H1 (cell line): ENCODE data around the gene OSTC. TPM values are rescaled to one million over a fixed set of nuclear protein-coding genes. Genes with fewer than 3 reads are reported as not detected.

Source experiments
- ASH2L ChIP-seq: fragments of 200-600, 300-600 bp; sonication (generic); IDR thresholded peaks from one replicate; pipeline ENCODE4 v1.7.1; 2017; ENCODE audit warnings: low read length
- CBX8 ChIP-seq: fragments of 300-800, 300-1000 bp; sonication (generic); IDR thresholded peaks from 2 replicates; pipeline ENCODE4 v1.7.1; 2016; ENCODE audit warnings: low read depth, low read length, borderline replicate concordance
- CHD1 ChIP-seq: IDR thresholded peaks from 2 replicates; pipeline ENCODE4 v1.6.1; 2012; ENCODE audit warnings: low read depth, low read length, improper control_type of control experiment
- EZH2 ChIP-seq: fragments of 200-600 bp; sonication (generic); IDR thresholded peaks from 2 replicates; pipeline ENCODE4 v1.7.1; 2012; ENCODE audit warnings: low read depth, mild to moderate bottlenecking, moderate library complexity, low read length, inconsistent platforms; ENCODE audit not compliant: severe bottlenecking
- JUN ChIP-seq: IDR thresholded peaks from 2 replicates; pipeline ENCODE4 v1.6.1; 2011; ENCODE audit warnings: low read depth, mild to moderate bottlenecking, improper control_type of control experiment, low read length
- KDM5A ChIP-seq: fragments of 200-600 bp; IDR thresholded peaks from 2 replicates; pipeline ENCODE4 v1.7.1; 2012; ENCODE audit warnings: mild to moderate bottlenecking, low read length, inconsistent platforms, mixed read lengths
- SAP30 ChIP-seq: fragments of 300-600 bp; sonication (generic); IDR thresholded peaks from 2 replicates; pipeline ENCODE4 v1.7.1; 2012; ENCODE audit warnings: low read length, moderate library complexity, mild to moderate bottlenecking, inconsistent platforms; ENCODE audit not compliant: insufficient read depth, insufficient replicate concordance
- SIN3A ChIP-seq, 2 experiments: IDR thresholded peaks in 1 of 2; conservative IDR thresholded peaks in 1 of 2; 2 replicates each; pipeline ENCODE4 v1.6.1; 2011 to 2012; ENCODE audit warnings: low read length in 2 of 2, improper control_type of control experiment in 1 of 2, low read depth in 1 of 2, mild to moderate bottlenecking in 1 of 2
- SP4 ChIP-seq: IDR thresholded peaks from 2 replicates; pipeline ENCODE4 v1.6.1; 2012; ENCODE audit warnings: low read length, inconsistent platforms
- USF2 ChIP-seq: IDR thresholded peaks from 2 replicates; pipeline ENCODE4 v1.6.1; 2011; ENCODE audit warnings: low read length, improper control_type of control experiment
- polyA plus RNA-seq, 7 experiments: library from polyadenylated mRNA; depleted of rRNA in 3 of 7; stranded (reverse) in 5 of 7; unstranded in 2 of 7; fragments of >200 nt in 5 of 7; fragments of 200-250 nt in 2 of 7; gene quantifications; 1 replicate in 5 of 7; 2 replicates in 1 of 7; 4 replicates in 1 of 7; pipeline versions ENCODE4 v1.2.1 to v1.2.3, GENCODE V29; 2011 to 2013; ENCODE audit warnings: missing spikeins in 2 of 7, mixed read lengths in 2 of 7
- total RNA-seq: library from RNA; stranded (reverse); fragmentation: NEBNext Ultra II Directional; extraction: Animal tissue kit (Norgen Biotek cat#: 25700); gene quantifications from 2 replicates; pipeline ENCODE4 v1.2.1, GENCODE V29; 2021
- TF ChIP-seq, protein P1 (sequence below): fragments of 300-600 bp; sonication (generic); IDR thresholded peaks from 2 replicates; pipeline ENCODE4 v1.7.1; 2012; ENCODE audit warnings: low read length, moderate library complexity, mild to moderate bottlenecking, inconsistent platforms; ENCODE audit not compliant: insufficient replicate concordance

Gene OSTC
- total and polyA plus RNA-seq, 2 of the 8 experiments (the other 6 are each of a cell fraction or from before 2014, with no cell fraction given): 165 to 176 TPM

DNA sequence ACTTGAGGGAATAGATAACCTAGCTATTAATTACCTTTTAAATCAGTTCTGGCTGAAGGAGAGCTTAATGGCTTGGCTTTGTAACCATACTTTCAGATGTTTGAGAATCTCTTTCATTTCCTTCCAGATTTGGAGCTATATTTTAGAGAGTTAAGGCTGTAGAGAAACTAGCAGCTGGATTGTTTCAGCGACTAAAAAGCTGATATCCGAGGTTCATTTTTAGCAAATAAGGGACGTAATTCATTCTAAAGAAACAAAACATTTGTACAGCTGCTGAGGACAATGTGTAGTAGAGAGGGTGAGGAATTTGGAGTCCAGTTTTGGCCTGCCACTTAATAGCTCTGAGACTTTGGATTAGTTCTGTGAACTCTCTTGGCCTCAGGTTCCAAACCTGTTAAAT is 12.2 kb downstream of the OSTC start (continued):
- TF ChIP-seq, protein P1, sequence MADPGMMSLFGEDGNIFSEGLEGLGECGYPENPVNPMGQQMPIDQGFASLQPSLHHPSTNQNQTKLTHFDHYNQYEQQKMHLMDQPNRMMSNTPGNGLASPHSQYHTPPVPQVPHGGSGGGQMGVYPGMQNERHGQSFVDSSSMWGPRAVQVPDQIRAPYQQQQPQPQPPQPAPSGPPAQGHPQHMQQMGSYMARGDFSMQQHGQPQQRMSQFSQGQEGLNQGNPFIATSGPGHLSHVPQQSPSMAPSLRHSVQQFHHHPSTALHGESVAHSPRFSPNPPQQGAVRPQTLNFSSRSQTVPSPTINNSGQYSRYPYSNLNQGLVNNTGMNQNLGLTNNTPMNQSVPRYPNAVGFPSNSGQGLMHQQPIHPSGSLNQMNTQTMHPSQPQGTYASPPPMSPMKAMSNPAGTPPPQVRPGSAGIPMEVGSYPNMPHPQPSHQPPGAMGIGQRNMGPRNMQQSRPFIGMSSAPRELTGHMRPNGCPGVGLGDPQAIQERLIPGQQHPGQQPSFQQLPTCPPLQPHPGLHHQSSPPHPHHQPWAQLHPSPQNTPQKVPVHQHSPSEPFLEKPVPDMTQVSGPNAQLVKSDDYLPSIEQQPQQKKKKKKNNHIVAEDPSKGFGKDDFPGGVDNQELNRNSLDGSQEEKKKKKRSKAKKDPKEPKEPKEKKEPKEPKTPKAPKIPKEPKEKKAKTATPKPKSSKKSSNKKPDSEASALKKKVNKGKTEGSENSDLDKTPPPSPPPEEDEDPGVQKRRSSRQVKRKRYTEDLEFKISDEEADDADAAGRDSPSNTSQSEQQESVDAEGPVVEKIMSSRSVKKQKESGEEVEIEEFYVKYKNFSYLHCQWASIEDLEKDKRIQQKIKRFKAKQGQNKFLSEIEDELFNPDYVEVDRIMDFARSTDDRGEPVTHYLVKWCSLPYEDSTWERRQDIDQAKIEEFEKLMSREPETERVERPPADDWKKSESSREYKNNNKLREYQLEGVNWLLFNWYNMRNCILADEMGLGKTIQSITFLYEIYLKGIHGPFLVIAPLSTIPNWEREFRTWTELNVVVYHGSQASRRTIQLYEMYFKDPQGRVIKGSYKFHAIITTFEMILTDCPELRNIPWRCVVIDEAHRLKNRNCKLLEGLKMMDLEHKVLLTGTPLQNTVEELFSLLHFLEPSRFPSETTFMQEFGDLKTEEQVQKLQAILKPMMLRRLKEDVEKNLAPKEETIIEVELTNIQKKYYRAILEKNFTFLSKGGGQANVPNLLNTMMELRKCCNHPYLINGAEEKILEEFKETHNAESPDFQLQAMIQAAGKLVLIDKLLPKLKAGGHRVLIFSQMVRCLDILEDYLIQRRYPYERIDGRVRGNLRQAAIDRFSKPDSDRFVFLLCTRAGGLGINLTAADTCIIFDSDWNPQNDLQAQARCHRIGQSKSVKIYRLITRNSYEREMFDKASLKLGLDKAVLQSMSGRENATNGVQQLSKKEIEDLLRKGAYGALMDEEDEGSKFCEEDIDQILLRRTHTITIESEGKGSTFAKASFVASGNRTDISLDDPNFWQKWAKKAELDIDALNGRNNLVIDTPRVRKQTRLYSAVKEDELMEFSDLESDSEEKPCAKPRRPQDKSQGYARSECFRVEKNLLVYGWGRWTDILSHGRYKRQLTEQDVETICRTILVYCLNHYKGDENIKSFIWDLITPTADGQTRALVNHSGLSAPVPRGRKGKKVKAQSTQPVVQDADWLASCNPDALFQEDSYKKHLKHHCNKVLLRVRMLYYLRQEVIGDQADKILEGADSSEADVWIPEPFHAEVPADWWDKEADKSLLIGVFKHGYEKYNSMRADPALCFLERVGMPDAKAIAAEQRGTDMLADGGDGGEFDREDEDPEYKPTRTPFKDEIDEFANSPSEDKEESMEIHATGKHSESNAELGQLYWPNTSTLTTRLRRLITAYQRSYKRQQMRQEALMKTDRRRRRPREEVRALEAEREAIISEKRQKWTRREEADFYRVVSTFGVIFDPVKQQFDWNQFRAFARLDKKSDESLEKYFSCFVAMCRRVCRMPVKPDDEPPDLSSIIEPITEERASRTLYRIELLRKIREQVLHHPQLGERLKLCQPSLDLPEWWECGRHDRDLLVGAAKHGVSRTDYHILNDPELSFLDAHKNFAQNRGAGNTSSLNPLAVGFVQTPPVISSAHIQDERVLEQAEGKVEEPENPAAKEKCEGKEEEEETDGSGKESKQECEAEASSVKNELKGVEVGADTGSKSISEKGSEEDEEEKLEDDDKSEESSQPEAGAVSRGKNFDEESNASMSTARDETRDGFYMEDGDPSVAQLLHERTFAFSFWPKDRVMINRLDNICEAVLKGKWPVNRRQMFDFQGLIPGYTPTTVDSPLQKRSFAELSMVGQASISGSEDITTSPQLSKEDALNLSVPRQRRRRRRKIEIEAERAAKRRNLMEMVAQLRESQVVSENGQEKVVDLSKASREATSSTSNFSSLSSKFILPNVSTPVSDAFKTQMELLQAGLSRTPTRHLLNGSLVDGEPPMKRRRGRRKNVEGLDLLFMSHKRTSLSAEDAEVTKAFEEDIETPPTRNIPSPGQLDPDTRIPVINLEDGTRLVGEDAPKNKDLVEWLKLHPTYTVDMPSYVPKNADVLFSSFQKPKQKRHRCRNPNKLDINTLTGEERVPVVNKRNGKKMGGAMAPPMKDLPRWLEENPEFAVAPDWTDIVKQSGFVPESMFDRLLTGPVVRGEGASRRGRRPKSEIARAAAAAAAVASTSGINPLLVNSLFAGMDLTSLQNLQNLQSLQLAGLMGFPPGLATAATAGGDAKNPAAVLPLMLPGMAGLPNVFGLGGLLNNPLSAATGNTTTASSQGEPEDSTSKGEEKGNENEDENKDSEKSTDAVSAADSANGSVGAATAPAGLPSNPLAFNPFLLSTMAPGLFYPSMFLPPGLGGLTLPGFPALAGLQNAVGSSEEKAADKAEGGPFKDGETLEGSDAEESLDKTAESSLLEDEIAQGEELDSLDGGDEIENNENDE: no peak
- TF ChIP-seq CBX8: no peak
- no peak for TF ChIP-seq ASH2L
- no peak for TF ChIP-seq SP4
- no peak for TF ChIP-seq SAP30
- no peak for TF ChIP-seq JUN
- no peak for TF ChIP-seq KDM5A
- no peak for TF ChIP-seq SIN3A (conservative IDR thresholded peaks at IDR 0.05 in 1 of 2, IDR thresholded peaks at IDR 0.05 in 1 of 2; ENCODE audit: low read depth in 1 of 2, low read length in 2 of 2)
- no peak for TF ChIP-seq CHD1
- no peak for TF ChIP-seq USF2
- TF ChIP-seq EZH2: no peak
